Measurements from ENCODE around the gene GAS5.
"Not testable (repeated sequence)": the region's sequence is repeated elsewhere in the genome, so short reads cannot be mapped to it uniquely, and the experiment has no call there.

GAS5 gene

DNA sequence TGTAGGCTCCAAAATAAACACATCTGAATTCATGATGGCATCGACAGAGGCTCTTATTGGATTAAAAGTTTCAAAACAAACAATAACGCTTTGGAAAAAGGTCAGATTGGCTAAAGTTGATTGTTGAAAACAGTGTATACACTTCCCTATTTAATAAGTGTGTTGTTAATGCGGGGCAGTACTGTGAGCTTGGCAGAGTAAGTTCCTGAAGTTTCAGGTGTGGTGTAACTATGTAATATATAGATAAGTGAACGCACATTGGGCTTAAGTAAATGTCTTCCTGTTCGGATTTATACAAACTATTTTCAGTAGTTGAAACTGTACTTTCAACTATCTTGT lies 1.2 kb upstream of the GAS5 start:
- 0 out of 2 replicates have a peak, but pooled peaks cover 4% of the 10 kb centered on the region for H3K4me1 ChIP-seq (ENCODE audit: control insufficient read depth, insufficient read depth, low read length)
- H3K9ac ChIP-seq (ENCODE audit: low read length), result peak overlapping the region; percentile 88
- peaks cover 56% of the 10 kb centered on the region for H3K36me3 ChIP-seq (ENCODE audit: control insufficient read depth, insufficient read depth, low read length)
- no peaks in the 10 kb centered on the region for H3K9me3 ChIP-seq (ENCODE audit: control insufficient read depth, insufficient read depth, low read depth, low read length)
- 0 out of 2 replicates have a peak overlapping the region, but pooled peaks have one; percentile 87 for H3K27ac ChIP-seq (ENCODE audit: low read depth, low read length)
- peak overlapping the region; percentile 97 for H3K4me3 ChIP-seq (ENCODE audit: low read depth, low read length)
- no peaks in the 10 kb centered on the region for H3K27me3 ChIP-seq (ENCODE audit: control insufficient read depth, insufficient read depth, low read length)

DNA sequence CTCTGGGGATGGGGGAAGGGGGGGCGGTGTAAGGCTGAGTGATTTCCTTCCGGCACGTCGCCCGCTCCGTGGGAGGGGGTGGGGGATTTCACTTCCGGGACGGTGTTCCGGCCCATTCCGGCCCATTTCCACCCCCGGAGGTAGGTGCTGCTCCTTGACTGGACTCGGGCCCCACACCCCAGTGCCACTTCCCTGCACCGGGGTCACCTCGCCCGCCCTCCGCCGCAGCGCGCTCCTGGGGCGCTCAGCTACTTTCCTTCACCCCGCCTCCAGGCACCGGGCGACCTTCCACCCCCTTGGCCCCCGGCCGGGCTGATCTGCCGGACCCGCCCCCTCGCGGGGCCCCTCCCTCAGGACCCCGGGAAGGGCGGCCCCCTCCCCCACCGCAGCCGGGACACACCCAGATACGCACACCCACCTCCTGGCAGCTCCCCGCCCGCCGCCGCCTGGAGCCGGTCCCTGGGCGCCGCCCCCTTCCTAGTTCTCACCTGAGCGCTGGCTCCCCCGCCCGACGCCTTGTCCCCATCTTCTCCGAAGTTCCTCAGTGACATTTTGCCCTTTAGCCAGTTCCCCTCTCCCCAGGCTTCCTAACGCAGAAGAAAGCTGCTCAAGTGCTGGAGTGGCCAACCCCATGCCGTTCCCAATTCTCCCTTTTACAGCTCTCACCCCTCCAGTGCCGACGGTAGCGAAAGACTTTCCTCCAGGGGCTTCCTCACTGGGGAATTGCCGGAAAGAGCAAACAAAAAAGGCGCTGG lies 654 bp upstream of the GAS5 start, which contains the start of gene ZBTB37:
ZBTB37 (plus strand) TSS at position 115 of the 755 bp plus-strand sequence. CDS start 1,846 bp downstream, outside the sequence.
- Histone ChIP-seq H3K9ac (ENCODE audit: low read length) (peak within 1 kb of the TSS; percentile 98), H3K9me3 (ENCODE audit: control insufficient read depth, insufficient read depth, low read depth, low read length) (no peaks in the 10 kb centered on the region), H3K36me3 (ENCODE audit: control insufficient read depth, insufficient read depth, low read length) (peaks cover 59% of the 10 kb centered on the region), H3K27me3 (ENCODE audit: control insufficient read depth, insufficient read depth, low read length) (no peaks in the 10 kb centered on the region), H3K4me3 (ENCODE audit: low read depth, low read length) (peak within 1 kb of the TSS; percentile 97), H3K27ac (ENCODE audit: low read depth, low read length) (peak within 1 kb of the TSS; percentile 96), H3K4me1 (ENCODE audit: control insufficient read depth, insufficient read depth, low read length) (0 out of 2 replicates have a peak, but pooled peaks cover 4% of the 10 kb centered on the region)

- 0 out of 2 replicates have a peak, but pooled peaks cover 4% of the 10 kb centered on the region for H3K4me1 ChIP-seq (ENCODE audit: control insufficient read depth, insufficient read depth, low read length)
- peak overlapping the region; percentile 98 for H3K9ac ChIP-seq (ENCODE audit: low read length)
Measured at GRCh38 chr1:173867141-173867752, 542 bp downstream of the GAS5 start.

DNA sequence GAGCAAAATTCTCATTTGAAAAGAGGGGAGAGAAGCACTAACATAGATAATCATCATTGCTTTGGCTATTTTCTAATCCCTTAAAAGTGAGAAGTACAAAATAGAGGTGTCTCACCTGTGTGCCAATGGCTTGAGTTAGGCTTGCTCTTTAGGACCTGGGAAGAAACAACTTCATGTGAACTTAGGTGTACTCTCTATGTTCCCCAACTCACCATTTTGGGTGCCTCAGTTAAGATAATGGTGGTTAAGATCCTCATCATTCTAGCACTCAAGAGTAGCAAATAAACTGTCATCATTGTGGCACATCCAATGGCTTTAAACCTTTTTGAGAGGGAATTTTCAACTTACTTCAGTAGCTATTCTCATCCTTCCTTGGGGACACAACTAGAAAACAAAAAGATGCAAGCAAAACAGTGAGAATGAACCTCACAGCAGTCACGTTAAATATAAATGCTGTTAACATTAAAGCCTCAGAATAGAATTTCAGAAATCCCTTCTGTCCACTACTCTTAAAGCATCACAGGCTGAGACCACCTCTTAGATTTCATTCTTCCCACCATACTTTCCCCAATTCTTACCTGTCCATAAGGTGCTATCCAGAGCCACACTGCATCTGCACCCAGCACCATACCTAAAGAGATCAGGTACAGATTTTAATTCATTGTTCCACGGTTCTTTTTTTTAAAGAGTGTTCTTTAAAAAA lies 1.2 kb downstream of the GAS5 start:
- H3K4me1 ChIP-seq (ENCODE audit: control insufficient read depth, insufficient read depth, low read length), result 0 out of 2 replicates have a peak, but pooled peaks cover 4% of the 10 kb centered on the region
- H3K27ac ChIP-seq (ENCODE audit: low read depth, low read length), result peak overlapping the region; percentile 96
- peaks cover 64% of the 10 kb centered on the region for H3K36me3 ChIP-seq (ENCODE audit: control insufficient read depth, insufficient read depth, low read length)

More at GRCh38 chr1:173867141-173867752, 542 bp downstream of the GAS5 start:
- H3K9me3 ChIP-seq (ENCODE audit: control insufficient read depth, insufficient read depth, low read depth, low read length), result no peaks in the 10 kb centered on the region
- H3K27me3 ChIP-seq (ENCODE audit: control insufficient read depth, insufficient read depth, low read length), result no peaks in the 10 kb centered on the region
- peaks cover 64% of the 10 kb centered on the region for H3K36me3 ChIP-seq (ENCODE audit: control insufficient read depth, insufficient read depth, low read length)
- peak overlapping the region; percentile 97 for H3K4me3 ChIP-seq (ENCODE audit: low read depth, low read length)
- peak overlapping the region; percentile 96 for H3K27ac ChIP-seq (ENCODE audit: low read depth, low read length)

DNA sequence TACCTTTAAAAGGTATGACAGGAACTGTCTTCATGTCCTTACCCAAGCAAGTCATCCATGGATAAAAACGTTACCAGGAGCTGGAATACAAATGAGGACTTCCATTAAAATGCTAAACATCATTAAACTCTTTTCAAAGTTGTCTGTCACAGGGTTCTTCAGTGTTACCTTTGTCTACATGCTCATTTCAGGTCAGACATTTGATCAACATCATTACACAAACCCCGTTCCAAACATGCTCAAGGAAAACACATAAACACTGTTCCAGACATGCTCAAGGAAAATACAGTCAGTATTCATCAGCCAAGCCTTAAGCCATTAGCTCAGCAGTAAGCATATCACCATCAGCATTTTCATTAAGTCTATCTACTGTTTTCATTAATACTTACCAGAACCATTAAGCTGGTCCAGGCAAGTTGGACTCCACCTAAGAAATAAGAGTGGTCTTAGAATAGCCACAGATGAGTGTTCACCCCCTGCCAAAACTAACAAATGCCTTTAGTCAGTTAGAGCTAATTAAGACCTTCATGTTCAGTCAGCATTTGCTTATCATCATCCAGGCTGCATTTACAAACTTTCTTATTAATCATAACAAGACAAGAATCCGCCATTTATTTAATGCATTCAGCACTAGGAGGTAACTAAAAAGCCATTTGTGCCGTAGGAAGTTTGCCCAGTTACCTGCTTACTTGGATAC lies 2.2 kb downstream of the GAS5 start:
- no peaks in the 10 kb centered on the region for H3K27me3 ChIP-seq (ENCODE audit: control insufficient read depth, insufficient read depth, low read length)
- 0 out of 2 replicates have a peak, but pooled peaks cover 4% of the 10 kb centered on the region for H3K4me1 ChIP-seq (ENCODE audit: control insufficient read depth, insufficient read depth, low read length)
- peak overlapping the region; percentile 98 for H3K9ac ChIP-seq (ENCODE audit: low read length)
- no peaks in the 10 kb centered on the region for H3K9me3 ChIP-seq (ENCODE audit: control insufficient read depth, insufficient read depth, low read depth, low read length)
- peak overlapping the region; percentile 97 for H3K4me3 ChIP-seq (ENCODE audit: low read depth, low read length)
- peaks cover 61% of the 10 kb centered on the region for H3K36me3 ChIP-seq (ENCODE audit: control insufficient read depth, insufficient read depth, low read length)
- peak overlapping the region; percentile 96 for H3K27ac ChIP-seq (ENCODE audit: low read depth, low read length)

More for the DNA sequence above, 1.2 kb downstream of the GAS5 start:
- H3K27me3 ChIP-seq (ENCODE audit: control insufficient read depth, insufficient read depth, low read length), result no peaks in the 10 kb centered on the region
- peak overlapping the region; percentile 97 for H3K4me3 ChIP-seq (ENCODE audit: low read depth, low read length)
- H3K9ac ChIP-seq (ENCODE audit: low read length), result peak overlapping the region; percentile 98
- H3K9me3 ChIP-seq (ENCODE audit: control insufficient read depth, insufficient read depth, low read depth, low read length), result no peaks in the 10 kb centered on the region

GRCh38 chr1:173864179-173864867 lies 3.5 kb downstream of the GAS5 start:
- Histone ChIP-seq H3K27ac (ENCODE audit: low read depth, low read length) (0 out of 2 replicates have a peak overlapping the region, but pooled peaks have one; percentile 56), H3K36me3 (ENCODE audit: control insufficient read depth, insufficient read depth, low read length) (peaks cover 62% of the 10 kb centered on the region), H3K4me1 (ENCODE audit: control insufficient read depth, insufficient read depth, low read length) (0 out of 2 replicates have a peak, but pooled peaks cover 4% of the 10 kb centered on the region), H3K9ac (ENCODE audit: low read length) (peak overlapping the region; percentile 98), H3K4me3 (ENCODE audit: low read depth, low read length) (peak overlapping the region; percentile 97), H3K27me3 (ENCODE audit: control insufficient read depth, insufficient read depth, low read length) (no peaks in the 10 kb centered on the region), H3K9me3 (ENCODE audit: control insufficient read depth, insufficient read depth, low read depth, low read length) (no peaks in the 10 kb centered on the region)

GRCh38 chr1:173863224-173864161 lies 4.3 kb downstream of the GAS5 start:
- Histone ChIP-seq H3K4me1 (ENCODE audit: control insufficient read depth, insufficient read depth, low read length) (0 out of 2 replicates have a peak, but pooled peaks cover 4% of the 10 kb centered on the region), H3K4me3 (ENCODE audit: low read depth, low read length) (no peak overlapping the region), H3K27me3 (ENCODE audit: control insufficient read depth, insufficient read depth, low read length) (no peaks in the 10 kb centered on the region), H3K36me3 (ENCODE audit: control insufficient read depth, insufficient read depth, low read length) (peaks cover 67% of the 10 kb centered on the region), H3K9ac (ENCODE audit: low read length) (no peak overlapping the region), H3K27ac (ENCODE audit: low read depth, low read length) (no peak overlapping the region), H3K9me3 (ENCODE audit: control insufficient read depth, insufficient read depth, low read depth, low read length) (no peaks in the 10 kb centered on the region)

DNA sequence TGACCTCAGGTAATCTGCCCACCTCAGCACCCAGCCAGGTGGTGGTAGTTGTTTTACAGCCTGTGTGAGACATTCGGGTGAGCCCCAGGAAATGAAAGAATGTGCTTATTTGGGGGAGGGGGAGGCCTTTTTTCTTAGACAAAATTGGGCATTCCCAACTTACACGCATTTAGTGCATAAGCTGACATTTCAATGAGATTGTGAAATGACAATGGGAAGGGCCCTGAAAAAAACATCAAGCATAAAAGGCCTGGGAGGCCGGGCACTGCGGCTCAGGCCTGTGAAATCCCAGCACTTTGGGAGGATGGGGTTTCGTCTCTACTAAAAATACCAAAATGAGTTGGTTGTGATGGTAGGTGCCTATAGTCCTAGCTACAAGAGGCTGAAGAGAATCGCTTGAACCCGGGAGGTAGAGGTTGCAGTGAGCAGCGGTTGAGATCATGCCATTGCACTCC lies 5.0 kb downstream of the GAS5 start:
- H3K9me3 ChIP-seq (ENCODE audit: control insufficient read depth, insufficient read depth, low read depth, low read length), result no peaks in the 10 kb centered on the region
- H3K27ac ChIP-seq (ENCODE audit: low read depth, low read length), result no peak overlapping the region
- no peak overlapping the region for H3K9ac ChIP-seq (ENCODE audit: low read length)
- H3K4me3 ChIP-seq (ENCODE audit: low read depth, low read length), result no peak overlapping the region
- no peaks in the 10 kb centered on the region for H3K27me3 ChIP-seq (ENCODE audit: control insufficient read depth, insufficient read depth, low read length)
- H3K4me1 ChIP-seq (ENCODE audit: control insufficient read depth, insufficient read depth, low read length), result 0 out of 2 replicates have a peak, but pooled peaks cover 4% of the 10 kb centered on the region
- H3K36me3 ChIP-seq (ENCODE audit: control insufficient read depth, insufficient read depth, low read length), result peaks cover 74% of the 10 kb centered on the region

DNA sequence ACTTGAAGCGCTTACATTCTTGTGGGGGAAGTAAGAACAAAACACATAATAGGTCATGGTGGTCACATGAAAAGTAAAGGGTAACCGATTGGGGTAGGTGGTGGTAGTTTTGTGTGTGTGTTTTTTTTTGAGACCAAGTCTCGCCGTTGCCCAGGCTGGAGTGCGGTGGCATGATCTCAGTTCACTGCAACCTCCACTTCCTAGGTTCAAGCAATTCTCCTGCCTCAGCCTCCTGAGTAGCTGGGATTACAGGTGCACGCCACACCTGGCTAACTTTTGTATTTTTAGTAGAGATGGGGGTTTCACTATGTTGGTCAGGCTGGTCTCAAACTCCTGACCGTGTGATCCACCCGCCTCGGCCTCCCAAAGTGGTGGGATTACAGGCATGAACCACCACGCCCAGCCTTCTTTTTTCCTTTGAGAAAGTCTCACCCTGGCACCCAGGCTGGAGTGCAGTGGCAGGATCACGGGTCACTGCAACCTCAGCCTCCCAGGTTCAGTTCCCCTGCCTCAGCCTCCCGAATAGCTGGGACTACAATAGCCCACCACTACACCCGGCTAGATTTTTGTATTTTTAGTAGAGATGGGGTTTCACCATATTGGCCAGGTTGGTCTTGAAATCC lies 5.5 kb downstream of the GAS5 start:
- H3K36me3 ChIP-seq (ENCODE audit: control insufficient read depth, insufficient read depth, low read length), result peaks cover 74% of the 10 kb centered on the region
- H3K27ac ChIP-seq (ENCODE audit: low read depth, low read length); H3K9ac ChIP-seq (ENCODE audit: low read length); H3K27me3 ChIP-seq (ENCODE audit: control insufficient read depth, insufficient read depth, low read length); H3K4me3 ChIP-seq (ENCODE audit: low read depth, low read length); H3K9me3 ChIP-seq (ENCODE audit: control insufficient read depth, insufficient read depth, low read depth, low read length); H3K4me1 ChIP-seq (ENCODE audit: control insufficient read depth, insufficient read depth, low read length): not testable (repeated sequence)
